ENCODE results near the gene EPHB2. TPM values are rescaled to one million over a fixed set of nuclear protein-coding genes. Genes with fewer than 3 reads are reported as not detected.
"Not testable (repeated sequence)": the region's sequence is repeated elsewhere in the genome, so short reads cannot be mapped to it uniquely, and the experiment has no call there.

EPHB2 gene
- total RNA-seq, 1 donor from 2014 or later = 69.4 TPM

GRCh38 chr1:22699681-22700520 is 10.7 kb upstream of the EPHB2 start:
- TF ChIP-seq CTCF (IDR thresholded peaks at IDR 0.05; ENCODE audit: unreplicated experiment) = no peak
- DNase-seq (ENCODE audit: low spot score, unreplicated experiment) = no peak
- peaks cover 5% of the 10 kb centered on the region for H3K4me1 Mint-ChIP-seq (ENCODE audit: low read depth)
- H3K27me3 Mint-ChIP-seq = peaks cover 4% of the 10 kb centered on the region
- H3K4me3 Mint-ChIP-seq (ENCODE audit: low read depth) = no peak overlapping the region
- H3K27ac Mint-ChIP-seq = no peak overlapping the region
- no peaks in the 10 kb centered on the region for H3K9me3 Mint-ChIP-seq (ENCODE audit: low read depth)
- H3K36me3 Mint-ChIP-seq (ENCODE audit: insufficient read depth) = no peaks in the 10 kb centered on the region

GRCh38 chr1:22702296-22703085 is 8.1 kb upstream of the EPHB2 start:
- no peak overlapping the region for H3K4me3 Mint-ChIP-seq (ENCODE audit: low read depth)
- H3K27me3 Mint-ChIP-seq = peaks cover 4% of the 10 kb centered on the region
- peaks cover 5% of the 10 kb centered on the region for H3K4me1 Mint-ChIP-seq (ENCODE audit: low read depth)
- H3K36me3 Mint-ChIP-seq (ENCODE audit: insufficient read depth) = no peaks in the 10 kb centered on the region
- H3K27ac Mint-ChIP-seq = no peak overlapping the region
- no peaks in the 10 kb centered on the region for H3K9me3 Mint-ChIP-seq (ENCODE audit: low read depth)
- no peak for TF ChIP-seq CTCF (IDR thresholded peaks at IDR 0.05; ENCODE audit: unreplicated experiment)
- DNase-seq (ENCODE audit: low spot score, unreplicated experiment) = no peak

- H3K27me3 Mint-ChIP-seq = peaks cover 4% of the 10 kb centered on the region
- peak; percentile 78 for DNase-seq (ENCODE audit: low spot score, unreplicated experiment)
- no peak overlapping the region for H3K27ac Mint-ChIP-seq
- no peaks in the 10 kb centered on the region for H3K9me3 Mint-ChIP-seq (ENCODE audit: low read depth)
- H3K36me3 Mint-ChIP-seq (ENCODE audit: insufficient read depth) = no peaks in the 10 kb centered on the region
- peak; percentile 86 for TF ChIP-seq CTCF (IDR thresholded peaks at IDR 0.05; ENCODE audit: unreplicated experiment)
- no peak overlapping the region for H3K4me3 Mint-ChIP-seq (ENCODE audit: low read depth)
- peaks cover 6% of the 10 kb centered on the region for H3K4me1 Mint-ChIP-seq (ENCODE audit: low read depth)
Observed at GRCh38 chr1:22704440-22705067, 6.1 kb upstream of the EPHB2 start.

GRCh38 chr1:22705586-22705985 is 5.1 kb upstream of the EPHB2 start:
- no peaks in the 10 kb centered on the region for H3K9me3 Mint-ChIP-seq (ENCODE audit: low read depth)
- H3K4me1 Mint-ChIP-seq (ENCODE audit: low read depth) = peaks cover 8% of the 10 kb centered on the region

GRCh38 chr1:22706100-22706499 is 4.5 kb upstream of the EPHB2 start:
- not testable (repeated sequence) for H3K4me1 Mint-ChIP-seq (ENCODE audit: low read depth); H3K36me3 Mint-ChIP-seq (ENCODE audit: insufficient read depth); H3K27ac Mint-ChIP-seq; DNase-seq (ENCODE audit: low spot score, unreplicated experiment); H3K9me3 Mint-ChIP-seq (ENCODE audit: low read depth); H3K27me3 Mint-ChIP-seq; H3K4me3 Mint-ChIP-seq (ENCODE audit: low read depth)

More at GRCh38 chr1:22705586-22705985, 5.1 kb upstream of the EPHB2 start:
- H3K27ac Mint-ChIP-seq = no peak overlapping the region
- DNase-seq (ENCODE audit: low spot score, unreplicated experiment) = no peak
- TF ChIP-seq CTCF (IDR thresholded peaks at IDR 0.05; ENCODE audit: unreplicated experiment) = no peak
- H3K36me3 Mint-ChIP-seq (ENCODE audit: insufficient read depth) = no peaks in the 10 kb centered on the region
- H3K27me3 Mint-ChIP-seq = peaks cover 4% of the 10 kb centered on the region
- H3K4me3 Mint-ChIP-seq (ENCODE audit: low read depth) = no peak overlapping the region
